Cardiac septum (tissue), 1 donor: ENCODE results near the gene FAM193A. TPM values are rescaled to one million over a fixed set of nuclear protein-coding genes. Genes with fewer than 3 reads are reported as not detected.
"Not testable (repeated sequence)": the region's sequence is repeated elsewhere in the genome, so short reads cannot be mapped to it uniquely, and the experiment has no call there.

Experiments
- DNase-seq: peaks from one replicate; pipeline ENCODE4 v3.0.0-alpha.2; 2020; ENCODE audit warnings: low spot score
- intact Hi-C: fragments of 100-400 bp; cut with DNase I; formaldehyde crosslinking; loops from one replicate; pipeline ENCODE4 v1.14.0; 2022
- total RNA-seq: library from RNA; stranded (reverse); fragmentation: NEBNext Ultra II Directional; extraction: Animal tissue kit (Norgen Biotek cat#: 25700); gene quantifications from one replicate; pipeline ENCODE4 v1.2.1, GENCODE V29; 2021
- donor health status: DM: no; HTN: no; CAD: no.

Gene FAM193A
- total RNA-seq, 1 donor from 2014 or later: 19.5 TPM

DNA sequence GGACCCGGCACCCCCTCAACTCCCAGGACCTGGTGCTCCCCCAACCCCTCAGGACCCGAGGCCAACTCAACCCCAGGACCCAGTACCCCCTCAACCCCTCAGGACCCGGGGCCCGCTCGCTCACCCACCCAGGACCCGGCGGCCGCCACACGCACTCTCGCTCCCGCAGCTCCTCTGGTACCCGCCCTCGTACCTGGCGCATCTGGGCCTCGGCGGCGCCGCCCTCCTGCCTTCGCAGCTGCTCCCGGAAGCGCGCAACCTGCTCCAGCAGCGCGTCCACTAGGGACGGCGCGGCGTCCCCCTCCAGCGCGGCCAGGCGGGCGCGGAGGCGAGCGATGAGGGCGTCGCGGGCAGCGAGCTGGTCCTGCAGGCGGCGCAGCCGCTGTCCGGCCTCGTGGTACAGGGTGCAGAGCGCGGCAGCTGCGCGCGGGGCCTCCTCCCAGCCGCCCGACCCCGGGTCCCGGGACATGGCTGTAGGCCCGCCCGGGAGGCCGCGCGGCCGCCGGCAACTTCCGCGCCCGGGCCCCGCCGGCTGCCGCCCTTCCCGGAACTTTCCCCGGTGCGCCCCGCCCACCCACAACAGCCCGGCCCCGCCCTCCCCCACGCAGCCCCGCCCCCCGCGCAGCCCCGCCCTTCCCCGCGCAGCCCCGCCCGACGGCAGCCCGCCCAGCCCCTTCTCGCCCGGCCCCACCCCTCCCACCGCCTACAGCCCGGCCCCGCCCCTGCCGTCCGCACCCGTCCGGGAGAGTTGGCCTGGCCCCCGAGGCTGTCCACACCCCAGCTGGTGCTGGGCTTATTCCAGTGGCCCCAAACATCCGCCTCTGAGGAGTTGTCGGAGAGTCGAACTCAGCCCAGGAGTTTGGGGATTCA lies 219.6 kb downstream of the FAM193A start, which contains the start of gene TNIP2:
TSS of gene TNIP2 (minus strand) at position 516 of the 870 bp plus-strand sequence. CDS start at position 469, 47 bp downstream.
- peak; percentile 95 for DNase-seq
- intact Hi-C loops: loop anchor here (2.0 to 10.0 kb wide), 2 partner anchors 179 to 221 kb away; partner anchors contain the start of gene FAM193A

DNA sequence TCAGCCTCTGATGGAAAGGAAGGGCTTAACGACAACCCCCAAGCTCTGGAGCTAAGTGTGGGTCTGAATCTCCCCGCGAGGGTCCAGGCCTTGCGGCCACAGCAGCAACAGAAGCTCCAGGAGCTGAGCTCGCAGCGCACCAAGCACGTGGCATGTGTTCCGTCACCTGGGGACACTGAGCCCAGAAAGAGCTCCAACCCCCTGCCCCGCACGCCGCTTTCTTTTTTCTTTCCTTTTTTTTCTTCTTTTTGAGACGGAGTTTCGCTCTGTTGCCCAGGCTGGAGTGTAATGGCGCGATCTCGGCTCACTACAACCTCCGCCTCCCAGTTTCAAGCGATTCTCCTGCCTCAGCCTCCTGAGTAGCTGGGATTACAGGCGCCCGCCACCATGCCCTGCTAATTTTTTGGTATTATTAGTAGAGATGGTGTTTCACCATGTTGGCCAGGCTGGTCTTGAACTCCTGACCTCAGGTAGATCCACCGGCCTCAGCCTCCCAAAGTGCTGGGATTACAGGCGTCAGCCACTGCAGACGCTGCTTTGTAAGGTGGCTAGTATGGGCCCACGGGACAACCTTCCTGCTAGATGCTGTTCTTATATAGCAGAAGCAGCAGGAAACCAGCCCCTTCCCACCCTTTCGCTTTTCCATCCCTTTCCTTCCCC lies 220.4 kb downstream of the FAM193A start:
- intact Hi-C loops: loop anchor here (2.0 to 10.0 kb wide), 2 partner anchors 178 to 222 kb away; partner anchors contain the start of gene FAM193A
- DNase-seq: no peak

DNA sequence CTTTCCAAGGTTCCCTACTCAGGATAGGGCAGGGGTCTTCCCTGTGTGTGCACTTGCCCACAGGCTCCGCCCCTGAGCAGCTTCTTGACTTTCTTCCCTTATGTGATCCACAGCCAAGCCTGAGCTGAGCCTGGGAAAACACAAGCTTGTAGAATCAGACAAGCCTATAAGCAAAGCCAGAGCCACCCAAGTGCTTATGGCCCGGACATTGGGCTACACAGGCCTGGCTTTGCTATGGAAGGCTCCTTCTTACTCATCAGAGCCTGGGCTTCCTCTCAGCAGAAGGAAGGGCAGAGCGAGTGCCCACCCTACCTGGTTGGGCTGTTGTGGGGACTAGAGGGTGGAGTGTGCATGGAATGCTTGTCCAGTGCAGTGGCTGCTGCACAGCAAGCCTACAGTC lies 221.0 kb downstream of the FAM193A start:
- DNase-seq: no peak
- intact Hi-C loops: loop anchor here (2.0 to 10.0 kb wide), 2 partner anchors 177 to 223 kb away; partner anchors contain the start of gene FAM193A

DNA sequence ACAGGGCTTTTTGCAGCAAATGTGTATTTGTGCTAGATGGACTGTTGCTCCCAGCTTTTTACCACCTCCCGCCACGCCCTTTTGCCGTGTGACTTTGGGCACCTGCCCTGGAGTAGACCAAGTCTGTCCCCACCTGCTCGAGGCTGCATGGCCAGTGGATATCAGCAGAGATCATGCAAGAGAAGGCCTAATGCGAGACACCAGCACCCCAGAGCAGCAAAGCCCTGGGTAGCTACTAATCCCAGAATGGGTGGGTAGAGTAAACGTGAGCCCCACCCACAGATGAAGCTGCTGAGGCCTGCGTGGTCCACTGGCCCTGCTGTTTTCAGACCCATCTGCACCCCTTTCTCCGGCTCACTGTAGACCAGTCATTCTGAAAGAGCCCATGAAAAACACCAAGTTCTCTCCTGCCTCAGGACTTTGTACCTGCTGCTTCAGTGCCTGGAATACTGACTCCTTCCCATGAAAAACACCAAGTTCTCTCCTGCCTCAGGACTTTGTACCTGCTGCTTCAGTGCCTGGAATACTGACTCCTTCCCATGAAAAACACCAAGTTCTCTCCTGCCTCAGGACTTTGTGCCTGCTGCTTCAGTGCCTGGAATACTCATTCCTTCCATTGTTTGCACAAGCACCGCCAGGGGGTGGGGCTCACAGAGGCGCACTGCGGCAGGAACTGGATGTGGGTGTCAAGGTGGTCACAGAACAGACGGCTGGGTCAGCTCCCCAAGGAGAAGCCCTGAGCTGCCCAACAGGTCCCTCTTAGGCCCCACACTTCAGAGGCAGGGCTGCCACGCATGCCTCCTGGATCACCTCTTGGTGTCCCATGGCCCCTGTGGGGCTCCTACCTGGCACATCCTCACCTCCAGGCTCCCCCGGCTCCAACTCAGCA lies 224.8 kb downstream of the FAM193A start:
- DNase-seq: no peak
- intact Hi-C loops: loop anchor here (5.0 kb wide), 2 partner anchors 81 to 276 kb away; partner anchors contain the start of gene ADD1

DNA sequence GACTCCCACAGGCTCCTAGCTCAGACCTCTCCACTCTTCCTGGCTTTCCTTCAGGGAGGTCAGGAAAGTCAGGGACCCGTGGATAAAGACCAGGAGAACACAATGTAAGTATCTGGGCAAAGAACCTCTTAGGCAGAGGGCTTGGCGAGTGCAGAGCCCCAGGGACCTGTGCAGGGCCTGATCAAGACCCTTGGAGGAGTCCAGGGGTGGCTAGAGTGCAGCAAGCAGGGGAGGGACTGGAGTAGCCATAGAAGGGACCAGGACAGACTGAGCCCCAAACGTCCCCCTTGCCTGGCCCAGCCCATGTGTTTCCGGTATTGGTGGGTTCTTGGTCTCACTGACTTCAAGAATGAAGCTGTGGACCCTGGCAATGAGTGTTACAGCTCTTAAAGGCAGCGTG lies 225.6 kb downstream of the FAM193A start:
- no peak for DNase-seq
- intact Hi-C loops: loop anchor here (5.0 kb wide), 2 partner anchors 80 to 275 kb away; partner anchors contain the start of gene ADD1

DNA sequence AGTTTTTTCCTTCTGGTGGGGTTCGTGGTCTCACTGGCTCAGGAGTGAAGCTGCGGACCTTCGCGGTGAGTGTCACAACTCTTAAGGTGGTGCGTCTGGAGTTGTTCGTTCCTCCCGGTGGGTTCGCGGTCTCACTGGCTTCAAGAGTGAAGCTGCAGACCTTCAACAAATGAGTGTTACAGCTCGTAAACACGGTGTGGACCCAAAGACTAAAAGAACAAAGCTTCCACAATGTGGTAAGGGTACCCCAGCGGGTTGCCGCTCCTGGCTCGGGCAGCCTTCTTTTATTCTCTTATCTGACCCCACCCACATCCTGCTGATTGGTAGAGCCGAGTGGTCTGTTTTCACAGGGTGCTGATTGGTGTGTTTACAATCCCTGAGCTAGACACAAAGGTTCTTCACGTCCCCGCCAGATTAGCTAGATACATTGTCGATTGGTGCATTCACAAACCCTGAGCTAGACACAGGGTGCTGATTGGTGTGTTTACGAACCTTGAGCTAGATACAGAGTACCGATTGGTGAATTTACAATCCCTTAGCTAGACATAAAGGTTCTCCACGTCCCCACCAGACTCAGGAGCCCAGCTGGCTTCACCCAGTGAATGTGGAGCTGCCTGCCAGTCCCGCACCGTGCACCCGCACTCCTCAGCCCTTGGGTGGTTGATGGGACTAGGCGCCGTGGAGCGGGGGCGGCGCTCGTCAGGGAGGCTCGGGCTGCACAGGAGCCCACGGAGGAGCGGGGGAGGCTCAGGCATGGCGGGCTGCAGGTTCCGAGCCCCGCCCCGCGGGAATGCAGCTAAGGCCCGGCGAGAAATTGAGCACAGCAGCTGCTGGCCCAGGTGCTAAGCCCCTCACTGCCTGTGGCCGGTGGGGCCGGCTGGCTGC lies 226.3 kb downstream of the FAM193A start:
- not testable (repeated sequence) for DNase-seq
- intact Hi-C loops: loop anchor here (5.0 kb wide), 2 partner anchors 80 to 275 kb away; partner anchors contain the start of gene ADD1

DNA sequence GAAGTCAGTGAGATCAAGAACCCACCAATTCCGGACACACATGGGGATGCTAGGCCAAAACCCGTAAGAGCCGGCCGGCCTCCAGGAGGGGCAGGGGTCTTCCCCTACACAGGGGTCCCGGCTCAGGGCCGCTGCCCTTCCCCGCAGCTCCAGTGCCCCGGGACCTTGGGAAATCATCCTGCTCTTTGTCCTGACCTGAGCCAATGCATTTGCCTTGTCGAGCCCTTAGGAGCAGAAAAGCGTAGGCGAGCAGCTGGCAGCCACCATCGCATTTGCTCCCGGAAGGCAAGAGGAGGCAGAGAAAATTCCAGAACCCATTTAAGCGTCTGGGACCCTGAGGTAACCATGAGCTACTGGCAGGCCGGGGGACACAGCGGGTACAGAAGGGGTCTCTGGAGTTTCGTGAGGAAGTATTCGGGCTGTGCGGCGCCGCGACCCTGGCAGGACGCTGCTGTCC lies 227.1 kb downstream of the FAM193A start:
- intact Hi-C loops: loop anchor here (5.0 kb wide), 2 partner anchors 79 to 274 kb away; partner anchors contain the start of gene ADD1
- no peak for DNase-seq

DNA sequence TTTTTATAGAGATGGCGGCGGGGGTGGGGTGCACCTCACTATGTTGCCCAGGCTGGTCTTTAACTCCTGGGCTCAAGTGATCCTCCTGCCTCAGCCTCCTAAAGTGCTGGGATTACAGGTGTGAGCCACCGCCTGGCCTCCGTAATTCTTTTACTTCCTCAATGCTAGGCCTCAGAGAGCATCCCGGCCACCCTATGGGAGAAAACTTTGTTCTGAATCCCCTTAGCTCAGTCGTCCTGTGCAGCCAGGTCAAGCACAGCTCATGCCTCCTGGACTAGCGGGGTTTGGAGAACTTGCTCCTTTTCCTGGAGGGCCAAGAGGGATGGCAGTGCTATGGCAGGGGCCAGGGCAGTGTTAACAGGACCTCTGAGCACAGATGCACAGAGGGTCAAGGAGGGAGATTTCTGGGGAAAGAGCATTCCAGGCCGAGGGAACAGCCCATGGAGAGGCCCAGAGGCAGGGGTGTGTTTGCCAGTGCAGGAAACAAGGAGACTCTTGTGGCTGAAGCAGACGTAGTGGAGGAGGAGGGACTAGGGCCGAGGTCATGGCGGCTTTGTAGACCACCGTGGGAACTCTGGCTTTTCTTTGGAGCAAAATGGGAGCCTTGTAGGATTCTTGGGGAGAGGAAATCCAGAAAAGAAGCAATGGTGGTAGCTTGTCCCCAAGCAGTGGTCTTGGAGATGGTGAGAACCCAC lies 229.5 kb downstream of the FAM193A start:
- no peak for DNase-seq
- intact Hi-C loops: loop anchor here (2.0 kb wide), 1 partner anchor 27 kb away; the partner anchor contains the start of gene SH3BP2

DNA sequence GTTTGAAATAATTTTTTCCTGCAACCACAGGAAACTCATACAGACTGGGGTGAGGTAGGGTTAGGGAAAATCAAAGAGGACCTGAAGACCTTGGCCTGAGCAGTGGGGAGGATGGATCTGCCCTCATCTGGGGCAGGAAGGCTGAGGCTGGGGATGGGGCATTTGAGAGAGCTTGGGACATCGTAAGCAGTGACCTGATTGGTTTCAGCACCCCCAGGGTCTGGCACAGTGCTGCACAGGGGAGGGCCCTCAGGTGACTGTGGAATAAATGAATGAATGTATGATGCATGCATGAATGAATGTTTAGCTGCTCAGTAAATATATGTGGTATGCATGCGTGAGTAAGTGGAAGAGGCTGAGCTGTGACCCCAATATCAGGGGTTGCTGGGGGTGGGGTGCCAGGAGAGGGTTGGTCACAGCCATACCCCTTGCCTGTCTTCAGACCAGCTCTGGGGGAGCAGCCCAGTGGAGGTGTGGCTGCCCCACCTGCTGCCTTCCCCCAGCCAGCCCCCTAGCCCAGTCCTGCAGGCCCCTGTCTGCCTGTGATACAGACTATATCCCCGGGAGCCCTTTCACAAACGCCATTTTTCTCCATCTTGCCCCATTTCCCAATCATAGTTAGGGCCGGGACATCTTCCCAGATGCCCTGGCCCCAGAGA lies 230.7 kb downstream of the FAM193A start:
- DNase-seq: no peak
- intact Hi-C loops: loop anchor here (2.0 kb wide), 1 partner anchor 26 kb away; the partner anchor contains the start of gene SH3BP2

DNA sequence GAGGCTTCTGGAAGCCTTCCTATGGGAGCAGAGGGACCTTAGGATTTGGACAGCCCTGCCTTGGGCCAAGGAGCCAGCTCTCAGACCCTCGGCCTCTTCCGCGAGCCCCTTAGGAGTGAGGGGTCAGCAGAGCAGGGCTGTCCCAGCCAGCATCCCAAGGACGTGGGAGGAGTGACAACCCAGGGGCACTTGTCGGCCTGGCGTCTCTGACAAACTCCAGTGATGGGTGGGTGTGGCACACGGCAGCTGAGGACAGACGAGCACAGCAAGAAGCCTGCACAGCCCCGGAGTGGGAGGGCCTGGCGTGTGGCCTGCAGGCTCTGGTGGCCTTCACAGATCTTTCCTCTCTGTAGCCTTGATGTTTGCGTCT lies 231.2 kb downstream of the FAM193A start:
- no peak for DNase-seq
- intact Hi-C loops: loop anchor here (2.0 kb wide), 1 partner anchor 25 kb away; the partner anchor contains the start of gene SH3BP2

DNA sequence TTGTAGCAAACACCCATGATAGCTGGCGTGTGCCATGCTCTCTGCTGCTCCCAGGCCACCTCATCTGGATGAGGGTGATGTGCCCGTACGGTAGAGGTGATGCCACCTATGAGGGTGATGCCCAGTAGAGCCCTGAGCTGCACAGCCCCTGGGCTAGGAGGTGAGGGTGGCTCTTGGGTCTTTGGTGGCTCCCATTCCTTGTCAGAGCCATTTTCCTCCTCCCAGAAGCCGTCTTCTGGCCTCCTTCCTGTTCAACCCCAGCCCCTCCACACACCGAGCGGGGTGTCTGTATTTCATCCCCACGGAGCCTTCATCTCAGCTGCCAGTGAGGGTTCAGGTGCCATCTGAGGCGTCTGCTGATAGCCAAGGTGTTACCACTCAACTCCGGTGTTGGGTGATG lies 231.7 kb downstream of the FAM193A start:
- peak; percentile 27 for DNase-seq
- intact Hi-C loops: no loop called here

DNA sequence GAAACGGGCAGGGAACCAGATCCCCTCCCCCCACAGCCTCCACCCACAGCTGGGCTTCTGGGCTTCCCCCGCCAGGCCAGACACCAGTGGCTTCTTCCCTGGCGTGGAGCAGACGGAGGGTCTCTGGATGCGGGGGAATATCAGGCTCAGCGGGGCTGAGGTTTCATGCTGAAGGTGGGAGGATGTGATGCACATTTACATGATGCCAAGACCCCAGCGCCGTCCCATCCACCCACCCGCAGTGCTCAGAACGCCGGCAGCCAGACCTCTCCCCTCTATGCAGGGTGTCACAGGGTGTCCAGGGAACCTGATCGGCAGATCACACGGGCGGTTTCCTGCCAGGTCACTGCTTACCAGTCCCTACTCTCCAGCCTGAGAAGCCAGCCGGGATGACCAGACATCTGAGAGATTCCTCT lies 232.5 kb downstream of the FAM193A start:
- peak; percentile 54 for DNase-seq
- intact Hi-C loops: no loop called here

DNA sequence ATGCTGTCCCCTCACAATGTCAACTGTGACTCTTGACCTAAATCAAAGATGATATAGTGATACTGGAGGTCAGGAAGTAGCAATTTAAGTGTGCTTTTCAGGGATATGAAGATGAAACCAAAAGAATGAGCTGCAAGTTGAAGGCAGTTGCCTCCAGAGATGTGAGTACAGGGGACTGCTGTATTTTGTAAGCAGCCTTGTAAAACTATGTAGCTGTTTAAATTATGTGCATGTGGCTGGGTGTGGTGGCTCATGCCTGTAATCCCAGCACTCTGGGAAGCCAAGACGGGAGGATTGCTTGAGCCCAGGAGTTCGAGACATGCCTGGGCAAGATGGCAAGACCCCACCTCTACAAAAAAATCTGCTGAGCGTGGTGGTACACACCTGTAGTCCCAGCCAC lies 234.8 kb downstream of the FAM193A start:
- intact Hi-C loops: no loop called here
- peak; percentile 12 for DNase-seq

DNA sequence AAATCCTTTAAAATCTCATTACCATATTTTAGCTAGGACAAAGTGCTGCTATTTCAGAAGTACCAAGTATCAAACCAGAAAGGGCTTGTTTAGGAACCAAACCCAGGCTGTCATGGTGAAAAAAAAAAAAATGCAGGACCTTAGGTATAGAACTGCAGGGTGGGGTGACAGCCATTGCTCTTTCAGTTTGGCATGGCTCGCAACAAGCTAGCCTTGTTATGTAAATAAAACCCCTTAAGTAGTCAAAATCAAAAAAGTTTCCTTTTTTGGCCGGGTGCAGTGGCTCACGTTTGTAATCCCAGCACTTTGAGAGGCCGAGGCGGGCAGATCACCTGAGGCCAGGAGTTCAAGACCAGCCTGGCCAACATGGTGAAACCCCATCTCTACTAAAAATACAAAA lies 244.2 kb downstream of the FAM193A start:
- DNase-seq, intact Hi-C loops: not testable (repeated sequence)

DNA sequence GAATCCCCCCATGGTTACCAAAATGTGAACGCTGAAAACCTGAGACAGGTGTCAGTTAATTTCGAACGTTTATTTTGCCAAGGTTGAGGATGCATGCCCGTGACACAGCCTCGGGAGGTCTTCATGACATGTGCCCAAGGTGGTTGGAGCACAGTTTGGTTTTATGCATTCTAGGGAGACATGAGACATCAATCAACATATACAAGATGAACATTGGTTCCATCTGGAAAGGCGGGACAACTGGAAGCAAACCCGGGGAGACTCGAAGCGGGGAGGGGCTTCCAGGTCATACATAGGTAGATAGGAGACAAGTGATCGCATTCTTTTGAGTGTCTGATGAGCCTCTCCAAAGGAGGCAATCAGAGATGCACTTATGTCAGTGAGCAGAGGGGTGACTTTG lies 245.5 kb downstream of the FAM193A start:
- DNase-seq: peak; percentile 53
- intact Hi-C loops: no loop called here
